HG03039 (cell line): ENCODE data around the gene LONP1.

Experiments used
- ATAC-seq: cut with Tn5 transposase; IDR thresholded peaks from one replicate; pipeline ENCODE4 v1.9.1; 2021; ENCODE audit warnings: mild to moderate bottlenecking, moderate library complexity; ENCODE audit not compliant: unreplicated experiment

LONP1 gene

GRCh38 chr19:5679289-5680083 is 40.5 kb downstream of the LONP1 start:
- ATAC-seq, result no peak

- no peak for ATAC-seq
Measured at GRCh38 chr19:5678071-5678718, 41.8 kb downstream of the LONP1 start.

GRCh38 chr19:5677580-5677979 is 42.4 kb downstream of the LONP1 start:
- ATAC-seq, result no peak

- ATAC-seq, result no peak
Measured at GRCh38 chr19:5677136-5677535, 42.8 kb downstream of the LONP1 start.

GRCh38 chr19:5676772-5677105 is 43.2 kb downstream of the LONP1 start:
- ATAC-seq, result no peak

- no peak for ATAC-seq
Measured at GRCh38 chr19:5676105-5676771, 43.7 kb downstream of the LONP1 start.

GRCh38 chr19:5674714-5675113 is 45.2 kb downstream of the LONP1 start:
- ATAC-seq, result no peak

- ATAC-seq, result no peak
Measured at GRCh38 chr19:5673752-5674151, 46.2 kb downstream of the LONP1 start.

- ATAC-seq, result no peak
Measured at GRCh38 chr19:5672708-5673459, 47.1 kb downstream of the LONP1 start.

- no peak for ATAC-seq
Measured at GRCh38 chr19:5671600-5671999, 48.3 kb downstream of the LONP1 start.

- ATAC-seq, result no peak
Measured at GRCh38 chr19:5669212-5669611, 50.7 kb downstream of the LONP1 start.

- ATAC-seq, result no peak
Measured at GRCh38 chr19:5667751-5668271, 52.1 kb downstream of the LONP1 start.

- no peak for ATAC-seq
Measured at GRCh38 chr19:5666921-5667610, 52.9 kb downstream of the LONP1 start.

GRCh38 chr19:5665781-5666513 is 54.0 kb downstream of the LONP1 start:
- ATAC-seq, result no peak

- ATAC-seq, result no peak
Measured at GRCh38 chr19:5664515-5664914, 55.4 kb downstream of the LONP1 start.

- no peak for ATAC-seq
Measured at GRCh38 chr19:5663904-5664303, 56.0 kb downstream of the LONP1 start.

GRCh38 chr19:5661483-5661882 is 58.5 kb downstream of the LONP1 start:
- no peak for ATAC-seq

- no peak for ATAC-seq
Measured at GRCh38 chr19:5655412-5655811, 64.5 kb downstream of the LONP1 start.

GRCh38 chr19:5654931-5655330 is 65.0 kb downstream of the LONP1 start:
- no peak for ATAC-seq

- ATAC-seq, result no peak
Measured at GRCh38 chr19:5652261-5652660, 67.7 kb downstream of the LONP1 start.
